Measurements from ENCODE around the gene AHCYL2.
"Not testable (repeated sequence)": the region's sequence is repeated elsewhere in the genome, so short reads cannot be mapped to it uniquely, and the experiment has no call there.

Gene AHCYL2

DNA sequence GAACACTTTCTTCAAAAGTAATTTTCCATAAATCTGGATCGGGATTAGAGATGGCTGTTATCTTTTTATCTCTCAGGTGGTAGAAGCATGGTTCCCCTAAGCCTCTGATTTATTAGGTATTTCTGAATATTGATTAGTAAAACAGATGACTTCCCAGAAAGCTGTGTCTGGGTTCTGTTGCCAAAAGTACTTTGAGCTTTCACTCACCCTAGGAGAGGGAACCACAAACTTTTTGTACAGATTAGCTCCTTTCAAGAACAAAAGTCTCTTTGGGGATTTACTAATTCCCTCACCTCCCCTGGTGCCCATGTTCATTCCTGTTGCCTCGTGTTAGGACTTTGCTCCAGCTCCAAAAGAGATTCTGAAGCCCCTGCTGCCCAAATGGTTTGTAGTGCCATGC lies 162.7 kb downstream of the AHCYL2 start:
- DNase-seq = no peak

DNA sequence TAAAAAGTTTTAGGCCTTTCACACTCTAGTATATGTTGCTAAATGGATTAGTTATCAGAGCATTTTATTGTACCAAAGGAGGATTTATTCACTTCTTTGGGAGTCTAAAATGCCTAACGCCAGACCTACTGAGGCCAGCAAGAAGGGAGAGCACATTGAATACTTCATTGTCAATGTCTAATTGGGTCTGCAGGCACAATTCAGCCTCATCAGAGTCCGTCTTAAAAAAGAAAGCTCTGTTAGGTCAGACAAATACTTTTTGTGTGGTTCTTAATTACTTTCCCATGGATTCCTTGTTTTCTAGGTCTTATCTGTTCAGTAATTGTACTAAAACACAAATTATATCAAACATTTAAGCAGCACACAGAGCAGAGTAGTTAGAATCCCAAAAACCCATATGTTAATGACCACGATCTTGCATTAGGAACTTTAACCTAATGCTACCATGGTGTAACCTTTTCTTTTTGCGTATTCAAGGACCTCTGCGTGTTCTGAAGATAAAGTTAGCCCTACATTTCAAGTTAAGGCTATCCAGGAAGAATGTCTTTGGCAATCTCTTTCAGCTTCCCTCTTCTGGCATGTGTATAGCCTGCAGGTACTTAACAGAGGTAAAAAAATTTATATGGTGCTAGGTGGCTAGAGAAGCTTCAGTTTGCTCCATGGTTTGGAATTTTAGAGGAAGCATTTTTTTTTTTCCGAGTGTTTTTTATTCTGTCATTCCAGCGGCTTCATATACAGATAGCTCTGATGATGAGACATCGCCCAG lies 163.7 kb downstream of the AHCYL2 start:
- no peak for DNase-seq

DNA sequence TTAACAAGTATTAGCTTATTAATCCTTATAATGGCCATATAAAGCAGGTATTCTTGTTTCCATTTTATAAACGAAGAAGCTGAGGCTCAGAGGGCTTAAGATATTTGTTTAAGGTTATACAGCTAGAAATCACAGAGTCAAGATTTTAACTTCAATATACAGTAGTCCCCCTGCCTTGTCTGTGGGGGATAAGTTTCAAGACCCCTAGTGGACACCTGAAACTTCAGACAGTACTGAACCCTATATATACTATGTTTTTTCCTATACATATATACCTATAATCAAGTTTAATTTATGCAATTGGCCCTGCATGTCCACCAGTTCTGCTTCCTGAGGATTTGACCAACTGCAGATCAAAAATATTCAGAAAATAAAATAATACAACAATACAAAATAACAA lies 165.0 kb downstream of the AHCYL2 start:
- DNase-seq = no peak

DNA sequence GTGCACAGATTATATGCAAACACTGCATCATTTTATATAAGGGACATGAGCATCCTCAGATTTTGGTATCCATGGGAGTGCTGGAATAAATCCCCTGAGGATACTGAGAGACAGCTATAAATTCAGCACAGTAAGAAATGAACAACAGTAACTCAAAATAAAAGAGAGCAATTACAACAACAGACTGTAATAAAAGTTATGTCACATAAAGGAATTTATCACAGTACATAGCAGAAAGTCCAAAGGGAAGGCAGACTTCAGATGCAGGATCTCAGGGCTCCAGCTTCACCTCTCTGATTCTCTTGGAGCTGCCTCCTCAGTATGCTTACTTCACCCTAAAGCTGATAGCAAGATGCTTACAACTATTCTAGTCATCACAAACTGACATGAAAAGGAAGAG lies 165.5 kb downstream of the AHCYL2 start:
- no peak for DNase-seq

DNA sequence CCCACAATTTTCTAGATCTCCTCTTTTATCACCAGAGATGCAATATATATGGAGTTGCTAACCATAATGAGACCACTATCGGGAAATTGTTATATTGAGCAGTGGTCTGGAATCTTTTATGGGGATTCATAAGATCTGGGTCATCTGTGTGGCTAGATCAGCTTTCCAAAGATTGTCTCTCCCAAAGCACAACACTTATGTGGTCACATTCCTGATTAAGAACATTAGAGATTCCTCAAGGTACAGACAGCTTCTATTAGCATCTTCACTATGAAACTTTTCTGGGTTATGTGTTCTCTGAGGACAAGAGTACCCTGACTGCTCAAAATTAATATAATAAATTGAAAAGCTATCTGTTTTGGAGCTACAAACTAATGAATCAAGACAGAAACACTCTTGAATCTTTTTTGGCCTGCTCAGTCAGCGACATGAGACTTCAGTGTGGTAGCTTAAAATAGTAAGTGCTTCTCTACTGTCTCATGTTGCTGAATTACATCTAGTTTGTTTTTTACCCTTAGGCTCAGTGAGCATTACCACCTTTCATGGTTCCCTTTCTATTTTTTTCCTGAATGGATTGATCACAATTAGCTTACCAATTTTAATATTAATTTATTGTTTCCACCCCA lies 166.8 kb downstream of the AHCYL2 start:
- no peak for DNase-seq

DNA sequence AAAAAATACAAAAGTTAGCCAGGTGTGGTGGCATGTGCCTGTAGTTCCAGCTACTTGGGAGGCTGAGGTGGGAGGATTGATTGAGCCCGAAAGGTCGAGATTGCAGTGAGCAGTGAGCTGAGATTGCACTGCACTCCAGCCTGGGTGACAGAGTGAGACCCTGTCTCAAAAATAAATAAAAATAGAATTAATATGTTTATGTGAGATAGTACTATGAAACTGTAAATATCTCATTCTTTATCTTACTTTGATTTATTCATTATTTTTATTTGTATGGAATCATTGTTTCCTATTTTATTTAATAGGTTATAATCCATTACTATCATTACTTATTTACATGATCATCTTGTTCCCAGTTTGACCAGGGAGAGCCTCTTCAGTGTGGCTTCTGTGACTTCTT lies 168.4 kb downstream of the AHCYL2 start:
- DNase-seq = no peak

DNA sequence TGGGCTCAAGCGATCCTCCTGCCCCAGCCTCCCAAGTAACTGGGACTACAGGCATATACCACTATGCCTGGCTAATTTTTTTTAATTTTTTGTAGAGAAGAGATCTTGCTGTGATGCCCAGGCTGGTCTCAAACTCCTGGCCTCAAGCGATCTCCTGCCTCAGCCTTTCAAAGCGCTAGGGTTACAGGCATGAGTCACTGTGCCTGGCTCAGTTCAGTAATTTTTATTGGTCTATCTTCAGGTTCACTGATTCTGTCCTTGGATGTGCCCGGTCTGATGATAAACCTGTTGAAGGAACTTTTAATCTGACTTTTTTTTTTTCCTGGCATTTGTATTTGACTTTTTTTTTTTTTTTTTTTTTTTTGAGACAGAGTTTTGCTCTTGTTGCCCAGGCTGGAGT lies 169.3 kb downstream of the AHCYL2 start:
- DNase-seq = no peak

DNA sequence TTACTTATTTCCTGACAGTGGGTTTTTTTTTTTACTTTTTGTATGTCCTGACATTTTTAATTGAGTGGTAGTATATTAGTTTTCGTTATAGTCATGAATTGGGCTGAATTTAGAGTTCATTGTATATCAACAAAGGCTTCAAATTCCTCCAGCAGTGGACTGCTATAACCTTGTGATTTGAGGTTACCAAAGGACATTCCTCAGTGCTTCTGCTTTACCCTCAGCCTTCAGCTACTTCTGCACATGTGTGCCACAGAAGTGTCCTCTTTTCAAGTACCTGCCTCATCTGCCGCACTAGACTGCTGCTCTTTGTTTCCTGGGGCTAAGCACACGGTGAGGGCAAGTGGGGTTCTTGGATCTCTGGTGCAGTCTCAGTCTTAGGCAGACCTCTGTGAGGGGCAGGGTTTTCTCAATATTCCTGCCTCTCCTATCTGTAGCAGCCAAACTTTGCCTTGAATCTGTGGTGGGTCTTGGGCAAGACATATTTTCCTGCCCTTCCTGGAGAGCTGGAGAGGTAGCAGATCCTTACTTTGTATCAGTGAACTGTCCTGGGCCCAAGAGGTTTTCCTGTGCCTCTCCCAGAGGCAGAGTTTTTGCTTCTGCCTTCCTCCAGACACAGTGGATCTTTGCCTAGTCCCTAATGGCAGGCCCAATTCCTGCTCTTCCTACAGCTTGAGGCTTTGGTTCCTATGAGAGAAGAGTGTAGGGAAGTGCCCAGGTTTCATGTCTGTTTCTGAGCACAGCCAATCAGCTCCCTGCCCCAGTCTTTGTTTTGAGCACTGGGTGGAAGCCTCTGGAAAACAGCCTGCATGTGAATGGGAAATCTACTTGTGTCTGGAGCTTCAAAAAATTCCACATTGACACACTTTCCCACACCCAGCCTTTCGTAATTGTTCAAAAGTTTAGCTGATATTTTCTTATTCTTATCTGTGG lies 170.4 kb downstream of the AHCYL2 start:
- DNase-seq = no peak

DNA sequence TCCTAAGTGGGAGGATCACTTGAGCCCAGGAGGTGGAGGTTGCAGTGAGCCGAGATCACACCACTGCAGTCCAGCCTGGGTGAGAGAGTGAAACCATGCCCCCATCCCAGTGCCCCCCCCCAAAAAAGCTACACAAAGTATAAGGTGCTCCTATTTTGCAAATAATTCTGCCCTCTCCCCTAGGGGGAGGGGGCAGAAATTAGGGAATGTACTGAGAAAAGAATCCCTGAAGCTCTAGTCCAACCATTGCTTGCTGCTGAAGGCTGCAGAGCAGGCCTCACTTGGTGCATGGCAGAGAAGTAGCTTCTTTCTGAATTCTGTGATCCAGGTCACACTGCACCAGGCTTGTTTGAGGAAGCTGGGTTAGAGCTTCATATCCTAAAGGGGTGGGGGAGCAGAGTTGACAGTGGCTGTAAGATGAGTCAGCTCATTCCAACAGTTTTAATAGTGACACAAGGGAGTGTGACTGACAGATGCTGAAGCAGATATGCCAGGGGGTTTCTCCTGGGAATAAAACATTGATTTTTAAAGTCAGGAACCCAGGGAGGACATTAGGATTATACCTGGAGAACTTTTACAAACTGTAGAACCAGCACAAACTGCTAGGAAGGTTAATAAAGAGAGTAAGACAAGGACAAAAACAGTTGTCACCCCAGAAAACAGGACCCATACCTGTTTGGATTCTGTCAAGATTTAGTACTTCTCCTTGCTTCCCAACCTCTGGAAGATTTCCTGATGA lies 176.6 kb downstream of the AHCYL2 start:
- no peak for DNase-seq

DNA sequence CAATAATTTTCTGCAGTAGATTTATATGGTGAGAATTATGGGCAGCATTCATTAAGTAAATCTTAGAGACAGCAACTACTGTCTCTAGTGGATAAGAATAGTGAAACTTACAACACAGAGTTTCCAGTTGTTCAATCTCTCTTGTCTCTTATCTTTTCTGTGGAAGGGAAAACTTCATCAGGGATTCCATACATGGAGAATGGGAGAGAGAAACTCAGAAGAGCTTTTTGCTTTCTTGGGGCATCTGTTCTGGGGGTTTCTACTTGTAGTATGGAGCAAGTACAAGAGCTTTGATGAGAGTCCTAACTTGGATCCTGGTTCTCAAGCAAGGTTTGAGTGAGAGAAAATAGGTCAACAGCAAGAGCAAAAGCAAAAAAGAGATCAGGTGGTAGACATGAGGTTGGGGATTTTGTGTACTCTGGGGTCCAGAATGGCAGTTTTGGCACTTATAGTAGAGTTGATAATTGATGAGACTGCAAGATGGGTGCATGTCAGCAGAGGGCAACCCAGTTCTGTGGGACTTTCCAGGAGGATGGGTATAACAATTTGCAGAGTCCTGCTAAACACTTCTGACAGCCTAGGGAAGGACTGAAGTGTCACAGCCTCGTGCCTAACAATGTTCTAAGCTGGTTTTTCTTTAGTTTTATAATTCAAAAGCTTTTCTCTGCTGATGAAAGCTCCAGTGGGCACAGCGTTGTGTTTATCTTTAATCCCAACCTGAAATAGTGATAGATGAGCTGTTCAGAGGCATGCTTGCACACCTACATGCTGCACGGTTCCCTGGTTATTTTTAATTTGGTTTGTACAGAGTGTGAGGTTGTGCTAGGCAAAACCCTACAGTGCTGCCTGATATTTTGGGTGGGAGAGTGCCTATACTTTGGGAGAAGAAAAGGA lies 177.4 kb downstream of the AHCYL2 start:
- DNase-seq = no peak

DNA sequence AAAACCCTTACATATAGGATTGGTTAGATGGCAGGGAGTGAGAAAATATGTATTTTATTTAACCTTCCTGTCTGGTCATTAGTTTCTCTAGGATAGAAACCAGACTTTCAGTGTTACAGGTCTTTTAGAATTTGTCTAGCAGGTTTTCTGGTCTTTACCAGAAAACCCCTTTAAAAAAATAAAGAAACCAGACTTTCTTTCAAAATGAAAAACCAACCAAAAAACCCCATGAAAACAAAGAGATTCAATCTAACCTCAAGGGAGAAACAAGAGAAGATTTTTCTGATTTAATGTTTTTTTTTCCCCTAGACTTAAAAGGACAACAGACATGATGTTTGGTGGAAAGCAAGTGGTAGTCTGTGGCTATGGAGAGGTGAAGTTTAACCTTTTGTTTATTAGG lies 180.7 kb downstream of the AHCYL2 start:
- no peak for DNase-seq

DNA sequence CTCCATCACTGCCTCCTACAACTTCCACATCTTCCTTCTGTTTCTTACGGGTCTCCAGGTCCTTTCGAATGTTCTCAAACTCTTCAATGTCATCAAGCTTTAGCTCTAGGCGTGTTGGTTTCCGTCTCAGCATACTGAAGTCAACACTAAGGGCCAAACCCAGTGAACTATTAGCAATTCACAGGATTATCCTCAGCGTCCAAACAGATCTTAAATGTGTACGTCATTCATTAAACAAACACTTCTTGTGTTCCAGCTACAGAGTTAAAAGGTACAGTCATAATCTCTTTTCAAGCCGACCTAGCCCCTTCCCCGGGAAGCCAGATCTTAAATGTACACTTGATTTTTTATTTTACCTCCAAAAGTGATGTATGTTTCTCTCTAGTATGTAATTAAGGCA lies 185.4 kb downstream of the AHCYL2 start:
- DNase-seq = not testable (repeated sequence)

DNA sequence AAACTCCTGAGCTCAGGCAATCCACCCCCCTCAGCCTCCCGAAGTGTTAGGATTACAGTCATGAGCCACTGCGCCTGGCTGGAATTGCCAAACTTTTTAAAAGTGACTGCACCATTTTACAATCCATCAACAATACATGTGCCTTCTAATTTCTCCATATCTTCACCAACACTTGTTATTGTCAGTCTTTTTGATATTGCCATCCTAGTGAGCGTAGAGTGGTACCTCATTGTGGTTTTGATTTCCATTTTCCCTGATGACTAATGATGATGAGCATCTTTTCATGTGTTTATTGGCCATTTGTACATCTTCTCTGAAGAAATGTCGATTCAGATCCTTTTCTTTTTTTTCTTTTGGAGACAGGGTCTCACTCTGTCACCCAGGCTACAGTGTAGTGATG lies 187.7 kb downstream of the AHCYL2 start:
- DNase-seq = no peak

DNA sequence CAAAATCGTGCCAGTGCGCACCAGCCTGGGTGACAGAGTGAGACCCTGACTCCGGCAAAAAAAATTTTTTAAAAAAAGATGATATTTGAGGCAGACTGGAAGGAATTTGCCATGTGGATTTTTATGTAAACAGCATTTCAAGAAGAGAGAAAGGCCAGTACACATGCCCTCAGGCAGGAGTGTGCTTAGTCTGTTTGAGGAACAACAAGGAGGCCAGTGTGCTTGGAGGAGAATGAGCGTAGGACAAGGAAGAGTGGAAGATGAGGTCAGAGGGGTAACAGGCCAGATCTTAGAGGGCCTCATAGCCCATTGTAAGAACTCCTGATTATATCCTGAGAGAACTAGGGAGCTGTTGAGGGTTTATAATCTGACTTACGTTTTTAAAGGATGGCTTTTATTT lies 192.2 kb downstream of the AHCYL2 start:
- DNase-seq = no peak

DNA sequence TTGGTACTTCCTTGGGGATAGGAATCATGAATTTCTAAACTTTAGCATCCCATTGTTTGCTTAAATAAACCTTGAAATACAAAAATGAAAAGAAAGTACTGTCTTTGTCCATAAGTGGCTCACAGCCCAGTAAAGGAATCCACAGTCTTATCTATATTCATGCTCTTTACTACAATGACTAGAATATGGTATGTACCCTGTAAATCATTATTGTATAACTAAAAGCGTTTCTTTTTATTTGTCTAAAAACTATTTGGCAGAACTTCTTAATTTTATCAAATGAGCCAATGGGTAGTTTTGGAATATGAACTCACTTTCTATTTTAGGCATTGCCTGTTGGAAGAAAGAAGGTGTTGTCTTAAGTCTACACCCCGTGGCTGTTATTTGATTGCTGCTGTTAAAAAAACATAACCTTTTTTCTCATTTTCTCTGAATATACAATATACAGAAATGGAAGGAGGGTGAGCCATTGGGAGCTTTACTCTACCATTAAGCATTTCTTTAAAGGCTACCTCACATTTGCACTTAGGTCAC lies 197.0 kb downstream of the AHCYL2 start:
- no peak for DNase-seq

DNA sequence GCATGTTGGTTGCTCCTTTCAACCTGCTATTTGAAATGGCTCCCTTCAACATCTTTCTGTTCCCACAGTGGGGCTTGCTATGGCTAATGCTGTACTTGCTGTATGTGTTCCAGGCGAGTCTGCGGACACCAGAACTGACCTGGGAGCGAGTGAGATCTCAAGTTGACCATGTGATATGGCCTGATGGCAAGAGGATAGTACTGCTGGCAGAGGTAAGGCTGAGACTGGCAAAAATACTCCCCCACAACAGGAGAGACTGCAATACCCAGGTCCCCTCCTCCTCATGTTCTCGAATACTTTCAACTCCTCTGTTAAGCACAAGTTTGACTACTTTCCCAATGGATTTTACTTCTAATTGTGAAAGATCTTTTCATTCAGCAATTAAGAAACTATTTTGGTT lies 197.9 kb downstream of the AHCYL2 start:
- no peak for DNase-seq

DNA sequence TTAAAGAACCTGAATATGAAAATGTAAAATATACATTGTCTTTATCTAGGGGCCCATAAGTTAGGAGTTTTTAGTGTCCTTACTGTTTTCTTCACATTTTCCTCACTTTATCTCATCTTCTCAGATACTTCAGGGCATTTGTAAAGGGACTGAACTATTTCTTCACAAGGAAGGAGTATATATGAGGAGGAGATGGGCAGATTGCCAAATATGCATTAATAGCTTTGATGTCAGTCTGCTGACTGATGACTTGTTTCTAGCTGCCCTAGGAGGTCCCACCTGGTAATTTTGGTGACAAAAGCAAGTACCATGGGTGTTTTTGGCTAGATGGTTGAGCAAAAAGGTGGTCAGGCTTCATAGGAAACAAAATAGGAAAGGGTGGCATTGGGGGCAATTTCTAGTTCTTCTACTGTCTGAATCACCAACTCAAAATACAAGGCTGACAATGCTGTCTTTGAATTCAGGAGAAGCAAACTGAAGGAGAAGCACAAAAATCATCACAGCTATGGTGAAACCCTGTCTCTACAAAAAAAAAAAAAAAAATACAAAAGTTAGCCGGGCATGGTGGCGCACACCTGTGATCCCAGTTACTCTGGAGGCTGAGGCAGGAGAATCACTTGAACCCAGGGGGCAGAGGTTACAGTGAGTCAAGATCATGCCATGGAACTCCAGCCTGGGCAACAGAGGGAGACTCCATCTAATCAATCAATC lies 199.0 kb downstream of the AHCYL2 start:
- DNase-seq = no peak

DNA sequence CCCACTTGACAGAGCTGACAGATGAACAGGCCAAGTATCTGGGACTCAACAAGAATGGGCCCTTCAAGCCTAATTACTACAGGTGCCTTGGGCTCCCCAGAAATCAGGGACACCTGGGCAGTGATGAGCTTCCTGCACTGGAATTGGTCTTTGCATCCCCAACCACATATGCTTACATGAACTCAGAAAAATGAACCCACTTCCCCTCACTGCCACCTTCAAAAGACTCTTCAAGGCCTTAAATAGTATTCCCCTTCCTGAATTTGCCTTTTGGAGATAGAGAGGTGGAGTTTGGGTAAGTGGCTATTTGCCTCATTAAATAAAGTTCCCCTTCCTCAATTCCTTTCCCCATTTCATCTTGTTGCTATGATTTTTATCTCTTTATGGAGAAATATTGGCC lies 201.7 kb downstream of the AHCYL2 start:
- DNase-seq = no peak

DNA sequence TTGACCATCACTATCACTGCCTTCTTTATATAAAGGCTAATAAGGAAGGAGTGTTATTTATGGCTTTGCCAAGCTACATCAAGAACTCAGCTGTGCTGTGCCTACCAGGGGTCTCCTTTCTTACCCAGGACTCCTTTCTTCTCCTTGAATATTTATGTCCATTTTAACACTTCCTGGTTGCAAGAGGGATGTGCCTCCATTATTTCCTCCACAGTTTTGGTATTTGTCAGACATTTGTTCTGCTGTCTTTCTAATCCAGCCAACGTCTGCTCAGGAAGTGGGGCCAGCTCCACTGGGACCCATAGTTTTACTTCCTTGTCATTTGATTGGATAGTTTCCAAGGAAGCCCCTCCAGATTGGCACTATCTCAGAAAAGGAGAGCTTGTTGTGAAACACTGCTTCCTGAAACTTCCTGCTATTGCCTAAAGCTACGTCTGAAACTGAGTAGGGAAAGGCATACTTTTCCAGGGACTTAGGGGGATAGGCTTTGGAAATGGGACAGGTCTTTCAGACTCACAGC lies 202.8 kb downstream of the AHCYL2 start:
- no peak for DNase-seq

DNA sequence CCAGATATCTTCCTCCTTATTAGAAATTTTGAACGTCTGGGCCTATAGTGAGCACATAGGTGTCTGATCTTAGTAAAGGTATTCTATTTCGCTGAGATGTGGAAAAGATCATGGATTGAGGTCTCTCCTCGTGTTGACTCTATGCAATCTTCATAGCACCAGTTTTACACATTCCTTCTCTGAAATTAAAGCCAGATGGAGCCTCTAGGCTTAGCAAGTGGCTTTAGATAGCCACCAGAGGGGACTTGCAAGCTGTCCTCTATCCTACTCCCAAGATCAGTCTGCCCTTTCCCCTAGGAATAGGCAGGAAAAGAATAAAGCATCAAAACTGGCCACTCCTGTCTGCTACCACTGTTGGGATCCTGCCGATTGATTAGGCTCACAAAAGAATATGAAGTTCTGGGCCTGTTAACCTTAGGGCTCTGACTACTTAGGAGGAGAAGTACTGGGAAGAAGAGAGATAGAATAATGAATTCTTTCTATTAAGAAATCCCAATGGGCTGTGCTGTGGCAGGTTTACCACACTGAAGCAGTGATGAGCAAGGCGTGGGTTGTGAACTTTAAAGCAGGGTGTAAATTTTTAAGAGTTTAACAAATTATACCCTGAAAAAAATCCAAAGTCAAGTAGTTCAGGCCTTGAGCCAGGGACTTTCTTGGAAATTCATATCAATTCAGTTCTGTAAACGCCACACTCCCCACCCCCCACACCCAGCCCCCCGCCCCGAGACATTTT lies 207.2 kb downstream of the AHCYL2 start:
- DNase-seq = no peak

All from stimulated activated CD4-positive, alpha-beta T cell treated with anti-CD3 and anti-CD28 coated beads, Interleukin-4, amount 100 ng/mL, for 4 hours (primary cell).